ENCODE results near the gene PLA2G2D. TPM values are rescaled to one million over a fixed set of nuclear protein-coding genes. Genes with fewer than 3 reads are reported as not detected.

PLA2G2D gene
- total and polyA plus RNA-seq, 10 of the 15 experiments (the other 5 are each of a cell fraction or from before 2014, with no cell fraction given): 0.06 to 0.38 (median 0.16) TPM; not detected in 2

- no peak for TF ChIP-seq CUX1 (IDR thresholded peaks at IDR 0.05; ENCODE audit: insufficient replicate concordance, low read depth, low read length)
Observed at GRCh38 chr1:20166051-20166450, 46.7 kb upstream of the PLA2G2D start (continued).

GRCh38 chr1:20165522-20165951, 46.2 kb upstream of the PLA2G2D start:
- CTCF ChIA-PET: interaction anchor here (1.2 to 2.2 kb wide), 3 partner anchors 14 to 28 kb away, joined by 3 to 10 read pairs (median 4); no protein-coding TSS in a partner anchor
- in situ Hi-C loops (cut with MboI): no loop called here
- intact Hi-C loops (cut with micrococcal nuclease; ENCODE audit: unreplicated experiment): loop anchor here (1.0 kb wide), 1 partner anchor 30 kb away; no protein-coding TSS in a partner anchor
- BruUV-seq (replicated peaks): no TSS peak
- Histone ChIP-seq H2AFZ (ENCODE audit: control insufficient read depth, low read depth, low read length) (no peak overlapping the region), H3K4me1 (ENCODE audit: control insufficient read depth, insufficient read depth, low read length) (no peaks in the 10 kb centered on the region), H3K27ac (ENCODE audit: control insufficient read depth, insufficient read depth) (no peak overlapping the region), H3K4me3 (no peak overlapping the region), H3K36me3 (ENCODE audit: control insufficient read depth in 2 of 2, insufficient read depth in 2 of 2, low read length in 1 of 2) (no peaks in the 10 kb centered on the region), H3K79me2 (ENCODE audit: control insufficient read depth, insufficient read depth, low read length) (no peaks in the 10 kb centered on the region), H4K20me1 (ENCODE audit: control insufficient read depth, insufficient read depth) (no peaks in the 10 kb centered on the region), H3K9ac (ENCODE audit: control insufficient read depth, insufficient read depth, low read length) (no peak overlapping the region), H3K27me3 (replicated peaks in 1 of 2; ENCODE audit: control insufficient read depth in 2 of 2, insufficient read depth in 2 of 2, low read length in 1 of 2) (no peaks in the 10 kb centered on the region; a peak in 2 of 4 replicates), H3K4me2 (ENCODE audit: control insufficient read depth, insufficient read depth) (no peak overlapping the region), H3K9me3 (replicated peaks; ENCODE audit: control insufficient read depth, insufficient read depth, low read length) (peaks cover 6% of the 10 kb centered on the region; the same call in 1 of the 3 replicates)
- SMC1A ChIA-PET (ENCODE audit: uncharacterized antibody, unreplicated experiment): interaction anchor here (1.0 to 2.3 kb wide), 3 partner anchors 20 to 29 kb away, joined by 3 to 8 read pairs (median 3); no protein-coding TSS in a partner anchor
- no peak for DNase-seq (ENCODE audit: low read depth, low spot score)
- peak; percentile 72 for ATAC-seq
- POLR2A ChIA-PET: no interaction called here
- FAIRE-seq: no peak
- RAD21 ChIA-PET (ENCODE audit: unreplicated experiment): no interaction called here
- WGBS (ENCODE audit: insufficient coverage, insufficient replicate concordance, low lambda C conversion rate, missing lambda C conversion rate): 82% methylated on average over 13 of the region's 16 CpGs
- TF ChIP-seq HDGF (IDR thresholded peaks at IDR 0.05) (no peak), SREBF1 (IDR thresholded peaks at IDR 0.05; ENCODE audit: low read length) (no peak), MTA3 (IDR thresholded peaks at IDR 0.05; ENCODE audit: borderline replicate concordance, low read length) (no peak), FOXM1 (IDR thresholded peaks at IDR 0.05; ENCODE audit: low read depth, low read length) (no peak), SMC3 (IDR thresholded peaks at IDR 0.05; ENCODE audit: borderline replicate concordance, low read length) (0 out of 2 replicates have a peak, but pooled peaks have one; percentile 10), TARDBP (IDR thresholded peaks at IDR 0.05; ENCODE audit: borderline replicate concordance) (no peak), SIX5 (IDR thresholded peaks at IDR 0.05; ENCODE audit: low read depth, low read length, severe bottlenecking) (no peak), CTCF (IDR thresholded peaks at IDR 0.05 in 2 of 3, conservative IDR thresholded peaks at IDR 0.05 in 1 of 3; ENCODE audit: control insufficient read depth in 2 of 3, extremely low read depth in 1 of 3, insufficient read depth in 1 of 3, low read depth in 3 of 3, low read length in 3 of 3) (peak; percentile 27 to 55 (median 46); a peak in 3 of 6 replicates), BCL3 (IDR thresholded peaks at IDR 0.05; ENCODE audit: borderline replicate concordance, insufficient read depth, low read depth, low read length, poor library complexity, severe bottlenecking) (peak; percentile 94), HCFC1 (IDR thresholded peaks at IDR 0.05; ENCODE audit: low read length) (no peak), MXI1 (IDR thresholded peaks at IDR 0.05; ENCODE audit: low read depth, low read length) (no peak), LARP7 (IDR thresholded peaks at IDR 0.05) (no peak)
